A375 (cell line): ENCODE results near the gene GSTM4. TPM values are rescaled to one million over a fixed set of nuclear protein-coding genes. Genes with fewer than 3 reads are reported as not detected.

Experiments
- total RNA-seq: library from RNA; depleted of rRNA; stranded (reverse); fragments of >200 nt; shearing (Covaris generic); gene quantifications from 2 replicates; pipeline ENCODE4 v1.2.3, GENCODE V29; 2014; rRNA removed

The GSTM4 gene
- 14.6 and 20.6 TPM in 2 replicates for total RNA-seq

GRCh38 chr1:109655615-109656519 lies at the start of gene GSTM4:
Gene GSTM4, plus strand, starts transcription at chr1:109656099. Its CDS starts 291 bp downstream, at chr1:109656390.

GRCh38 chr1:109619576-109620400 lies 36.1 kb upstream of the GSTM4 start, which contains the start of the genes AMPD2 and GNAT2:
Gene AMPD2, plus strand, starts transcription at chr1:109619837. Its CDS starts 1,339 bp downstream, at chr1:109621176.
Gene GNAT2, minus strand, starts transcription at chr1:109619616. Its CDS starts 6,746 bp downstream, at chr1:109612870.

GRCh38 chr1:109667452-109668122 lies 11.7 kb downstream of the GSTM4 start, which contains the start of gene GSTM2:
Gene GSTM2, plus strand, starts transcription at chr1:109668057. Its CDS starts 59 bp downstream, at chr1:109668116.

GRCh38 chr1:109687641-109688499 lies 32.0 kb downstream of the GSTM4 start, which contains the start of gene GSTM1:
Gene GSTM1, plus strand, starts transcription at chr1:109687817. Its CDS starts 57 bp downstream, at chr1:109687874.

Other genes with a start within 250 kb of the GSTM4 start
- gene PSMA5, start 229.7 kb upstream of the GSTM4 start, total RNA-seq, result 55.5 and 62.2 TPM in 2 replicates
- gene SYPL2, start 189.6 kb upstream of the GSTM4 start, total RNA-seq, result 0.29 and 0.30 TPM in 2 replicates
- gene ATXN7L2, start 172.2 kb upstream of the GSTM4 start, total RNA-seq, result 16.2 and 20.7 TPM in 2 replicates
- gene CYB561D1, start 162.0 kb upstream of the GSTM4 start, total RNA-seq, result 2.9 and 3.1 TPM in 2 replicates
- 3.0 and 3.7 TPM in 2 replicates for gene AMIGO1, start 146.4 kb upstream of the GSTM4 start, total RNA-seq
- not detected in 2 replicates for gene GPR61, start 116.2 kb upstream of the GSTM4 start, total RNA-seq
- gene GNAI3, start 107.5 kb upstream of the GSTM4 start, total RNA-seq, result 6.8 and 7.1 TPM in 2 replicates
- 0.34 TPM in 1 of 2 replicates, not detected in the other for gene GNAT2, start 36.5 kb upstream of the GSTM4 start, total RNA-seq
- gene AMPD2, start 36.3 kb upstream of the GSTM4 start, total RNA-seq, result 107 and 128 TPM in 2 replicates
- 2.9 and 5.3 TPM in 2 replicates for gene GSTM2, start 12.0 kb downstream of the GSTM4 start, total RNA-seq
- 10.0 and 19.7 TPM in 2 replicates for gene GSTM1, start 31.7 kb downstream of the GSTM4 start, total RNA-seq
- gene GSTM5, start 56.2 kb downstream of the GSTM4 start, total RNA-seq, result not detected in 2 replicates
- 20.8 and 31.4 TPM in 2 replicates for gene GSTM3, start 84.9 kb downstream of the GSTM4 start, total RNA-seq
- not detected in 2 replicates for gene EPS8L3, start 107.8 kb downstream of the GSTM4 start, total RNA-seq